Cardiac fibroblast (primary cell): ENCODE results near the gene C2CD4C.
A peak's percentile ranks its signal among the peaks of the same experiment; 100 is the strongest.

Experiments used
- DNase-seq, 2 donors: peaks; one replicate each; pipeline versions ENCODE4 v3.0.0 to v3.0.0-alpha.2; 2010; ENCODE audit warnings: low read depth in 2 of 2
- H3K4me3 ChIP-seq, 2 donors: replicated peaks in 1 of 2; 1 replicate in 1 of 2; 2 replicates in 1 of 2; pipeline ENCODE4 v1.5.1; 2011; ENCODE audit warnings: low read depth in 2 of 2, low read length in 2 of 2, mild to moderate bottlenecking in 2 of 2, moderate library complexity in 1 of 2
- TF ChIP-seq, protein P1 (sequence below): IDR thresholded peaks from one replicate; pipeline ENCODE4 v1.5.1; 2011; ENCODE audit warnings: low read depth, mild to moderate bottlenecking, low read length, inconsistent platforms

C2CD4C gene, protein sequence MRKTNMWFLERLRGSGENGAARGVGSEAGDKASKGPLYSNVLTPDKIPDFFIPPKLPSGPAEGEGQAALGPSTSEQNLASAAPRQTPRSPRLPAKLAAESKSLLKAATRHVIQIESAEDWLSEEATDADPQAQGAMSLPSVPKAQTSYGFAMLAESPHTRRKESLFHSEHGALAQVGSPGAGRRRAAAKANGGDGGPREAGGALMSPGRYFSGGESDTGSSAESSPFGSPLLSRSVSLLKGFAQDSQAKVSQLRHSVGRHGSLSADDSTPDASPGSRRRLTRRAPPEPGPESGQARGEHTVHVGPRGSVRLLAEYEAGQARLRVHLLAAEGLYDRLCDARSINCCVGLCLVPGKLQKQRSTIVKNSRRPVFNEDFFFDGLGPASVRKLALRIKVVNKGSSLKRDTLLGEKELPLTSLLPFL

GRCh38 chr19:408902-409515 is at the start of gene C2CD4C:
TSS of gene C2CD4C (minus strand) at chr19:409147. CDS start at chr19:408361, 786 bp downstream.
- TF ChIP-seq, protein P1, sequence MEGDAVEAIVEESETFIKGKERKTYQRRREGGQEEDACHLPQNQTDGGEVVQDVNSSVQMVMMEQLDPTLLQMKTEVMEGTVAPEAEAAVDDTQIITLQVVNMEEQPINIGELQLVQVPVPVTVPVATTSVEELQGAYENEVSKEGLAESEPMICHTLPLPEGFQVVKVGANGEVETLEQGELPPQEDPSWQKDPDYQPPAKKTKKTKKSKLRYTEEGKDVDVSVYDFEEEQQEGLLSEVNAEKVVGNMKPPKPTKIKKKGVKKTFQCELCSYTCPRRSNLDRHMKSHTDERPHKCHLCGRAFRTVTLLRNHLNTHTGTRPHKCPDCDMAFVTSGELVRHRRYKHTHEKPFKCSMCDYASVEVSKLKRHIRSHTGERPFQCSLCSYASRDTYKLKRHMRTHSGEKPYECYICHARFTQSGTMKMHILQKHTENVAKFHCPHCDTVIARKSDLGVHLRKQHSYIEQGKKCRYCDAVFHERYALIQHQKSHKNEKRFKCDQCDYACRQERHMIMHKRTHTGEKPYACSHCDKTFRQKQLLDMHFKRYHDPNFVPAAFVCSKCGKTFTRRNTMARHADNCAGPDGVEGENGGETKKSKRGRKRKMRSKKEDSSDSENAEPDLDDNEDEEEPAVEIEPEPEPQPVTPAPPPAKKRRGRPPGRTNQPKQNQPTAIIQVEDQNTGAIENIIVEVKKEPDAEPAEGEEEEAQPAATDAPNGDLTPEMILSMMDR, result no peak
- DNase-seq, result no peak
- peak within 1 kb of the TSS in 1 of 2 donors; percentile 18 for H3K4me3 ChIP-seq

GRCh38 chr19:458091-459042 is 49.4 kb upstream of the C2CD4C start:
- TF ChIP-seq, protein P1, result no peak
- no peak for DNase-seq
- no peak overlapping the region for H3K4me3 ChIP-seq

DNA sequence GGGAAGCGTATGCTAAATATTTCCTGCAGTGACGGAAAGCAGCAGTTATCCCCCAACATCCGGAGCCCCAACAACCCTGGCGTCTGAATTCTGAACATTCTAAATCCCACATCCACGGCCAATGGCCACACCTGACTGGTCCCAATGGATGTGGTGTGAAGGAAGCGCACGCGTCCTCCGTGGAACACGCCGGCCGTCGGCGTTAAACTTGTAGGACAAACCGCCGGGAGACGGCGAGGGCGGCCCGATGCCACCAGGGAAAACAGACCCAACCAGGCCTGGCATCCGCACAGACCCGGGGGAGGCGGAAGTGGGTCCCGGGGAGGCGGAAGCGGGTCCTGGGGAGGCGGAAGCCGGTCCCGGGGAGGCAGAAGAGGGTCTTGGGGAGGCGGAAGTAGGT is 48.7 kb upstream of the C2CD4C start:
- DNase-seq, result no peak
- TF ChIP-seq, protein P1, result no peak
- H3K4me3 ChIP-seq, result no peak overlapping the region

DNA sequence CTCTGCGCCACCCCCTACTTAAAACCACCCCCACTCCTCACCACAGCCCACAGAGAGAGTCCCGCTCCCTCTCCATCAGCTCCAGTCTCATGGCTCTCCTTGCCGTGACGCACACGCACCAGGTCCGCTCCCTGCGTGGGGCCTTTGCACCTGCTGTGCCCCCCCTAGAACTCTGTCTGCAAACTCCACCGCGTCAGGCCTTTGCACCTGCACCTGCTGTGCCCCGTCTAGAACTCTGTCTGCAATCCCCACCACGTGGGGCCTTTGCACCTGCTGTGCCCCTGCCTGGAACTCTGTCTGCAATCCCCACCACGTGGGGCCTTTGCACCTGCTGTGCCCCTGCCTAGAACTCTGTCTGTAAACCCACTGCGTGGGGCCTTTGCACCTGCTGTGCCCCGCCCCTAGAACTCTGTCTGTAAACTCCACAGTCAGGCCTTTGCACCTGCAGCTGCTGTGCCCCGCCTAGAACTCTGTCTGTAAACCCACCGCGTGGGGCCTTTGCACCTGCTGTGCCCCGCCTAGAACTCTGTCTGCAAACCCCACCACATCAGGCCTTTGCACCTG is 47.7 kb upstream of the C2CD4C start:
- TF ChIP-seq, protein P1, result no peak

DNA sequence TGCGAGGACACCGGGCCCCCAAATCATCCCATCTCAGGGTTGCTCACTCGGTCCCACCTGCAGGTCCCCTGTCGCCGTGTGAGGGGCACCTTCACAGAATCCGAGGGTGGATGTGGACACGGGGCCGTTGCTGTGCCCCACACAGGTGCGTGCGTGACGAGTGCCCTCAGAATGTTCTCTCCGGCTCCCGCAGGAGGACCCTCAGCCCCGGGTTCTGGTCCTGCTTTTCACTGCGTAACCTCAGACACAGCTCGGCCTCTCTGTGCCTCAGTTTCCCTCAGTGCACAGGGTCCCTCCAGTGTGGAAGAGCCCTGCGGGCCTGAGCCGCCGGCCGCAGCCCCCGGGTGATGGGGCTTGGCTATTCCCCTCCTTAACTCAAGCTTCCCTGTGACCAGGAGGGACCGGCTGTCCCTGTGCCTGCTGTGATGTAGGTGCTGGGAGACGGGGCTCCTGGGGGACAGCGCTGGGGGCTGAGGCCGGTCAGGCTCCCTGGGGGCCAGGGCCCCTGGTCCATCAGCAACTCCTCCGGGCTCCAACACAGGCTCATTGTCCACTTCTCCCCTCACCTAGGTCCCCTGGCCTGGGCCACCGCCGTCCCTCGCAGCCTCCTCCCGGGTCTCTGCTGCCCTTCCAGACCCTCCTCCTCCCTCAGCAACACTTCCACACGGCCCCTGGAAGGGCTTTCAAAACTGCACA is 47.1 kb upstream of the C2CD4C start:
- TF ChIP-seq, protein P1, result no peak
- H3K4me3 ChIP-seq, result no peak overlapping the region
- no peak for DNase-seq

More for the DNA sequence above, 47.7 kb upstream of the C2CD4C start:
- no peak overlapping the region for H3K4me3 ChIP-seq
- no peak for DNase-seq
